ENCODE data around the gene MIER2.

MIER2 gene

DNA sequence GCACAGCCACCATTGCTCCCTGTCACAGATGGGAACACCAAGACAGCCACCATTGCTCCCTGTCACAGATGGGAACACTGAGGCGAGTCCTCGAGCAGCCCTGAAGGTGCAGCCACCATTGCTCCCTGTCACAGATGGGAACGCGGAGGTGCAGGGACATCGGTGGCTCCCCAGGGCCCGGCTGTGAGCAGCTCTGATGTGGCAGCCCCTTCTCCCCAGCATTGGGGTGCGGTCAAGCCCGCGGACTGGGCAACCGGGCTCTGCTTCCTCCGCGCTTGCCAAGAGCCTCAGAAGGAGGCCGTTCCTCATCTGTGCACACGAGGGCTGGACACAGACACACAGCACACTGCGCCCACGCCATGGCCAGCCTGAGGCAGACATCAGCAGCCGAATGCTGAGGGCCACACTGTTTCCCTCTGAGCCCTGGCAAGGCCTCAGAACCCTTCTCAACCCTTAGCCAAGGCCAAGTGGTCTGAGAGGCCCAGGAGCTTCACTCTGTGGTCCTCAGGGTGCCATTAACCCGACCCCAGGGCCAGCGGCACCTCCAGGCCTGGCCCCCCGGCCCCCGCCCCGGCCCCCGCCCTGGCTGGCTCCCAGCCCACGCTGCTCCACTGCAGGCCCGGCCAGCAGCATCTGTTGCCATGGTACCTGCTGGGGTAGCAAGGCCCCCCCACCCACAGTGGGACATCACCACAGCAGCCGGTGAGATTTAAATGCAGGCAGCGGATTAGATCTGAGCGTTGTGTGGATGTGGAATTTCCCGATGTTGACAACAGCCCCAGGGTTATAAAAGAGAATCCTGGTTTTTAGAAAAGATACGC, 46.0 kb upstream of the MIER2 start:
- no peaks in the 10 kb centered on the region for H3K9me3 ChIP-seq (ENCODE audit: control insufficient read depth, insufficient read depth, low read depth, low read length)
- POLR2A ChIA-PET: no interaction called here

DNA sequence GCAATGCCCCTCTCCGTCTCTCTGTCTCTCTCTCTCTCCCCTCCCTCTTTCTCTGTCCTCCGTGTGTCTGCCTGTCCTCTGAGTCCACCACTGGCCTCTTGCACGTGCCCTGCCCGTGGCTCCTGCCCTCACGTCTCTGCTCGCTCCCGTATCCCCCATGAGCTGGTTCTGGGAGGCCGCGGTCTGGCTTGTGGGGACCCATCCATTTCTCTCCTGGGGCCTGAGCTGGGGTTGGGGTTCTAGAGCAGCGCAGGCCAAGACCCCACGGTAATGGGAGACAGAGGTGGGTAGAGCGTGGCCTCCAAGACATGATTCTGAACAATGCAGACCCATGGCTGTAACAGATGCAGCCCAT, 45.3 kb upstream of the MIER2 start:
- POLR2A ChIA-PET: no interaction called here
- CTCF ChIA-PET: no interaction called here
- Histone ChIP-seq H3K4me1 (ENCODE audit: control insufficient read depth, insufficient read depth, low read length) (no peaks in the 10 kb centered on the region), H3K27ac (ENCODE audit: extremely low read depth, low read depth, low read length) (no peak overlapping the region), H3K9me3 (ENCODE audit: control insufficient read depth, insufficient read depth, low read depth, low read length) (no peaks in the 10 kb centered on the region), H3K36me3 (ENCODE audit: control insufficient read depth in 2 of 2, insufficient read depth in 1 of 2, low read length in 2 of 2) (no peaks in the 10 kb centered on the region), H3K4me3 (ENCODE audit: low read depth, low read length) (no peak overlapping the region)
- 0 out of 2 replicates have a peak, but pooled peaks have one; percentile 29 for TF ChIP-seq ZNF623 (tag by site-specific recombination; IDR thresholded peaks at IDR 0.05)
- TF ChIP-seq, protein P1, sequence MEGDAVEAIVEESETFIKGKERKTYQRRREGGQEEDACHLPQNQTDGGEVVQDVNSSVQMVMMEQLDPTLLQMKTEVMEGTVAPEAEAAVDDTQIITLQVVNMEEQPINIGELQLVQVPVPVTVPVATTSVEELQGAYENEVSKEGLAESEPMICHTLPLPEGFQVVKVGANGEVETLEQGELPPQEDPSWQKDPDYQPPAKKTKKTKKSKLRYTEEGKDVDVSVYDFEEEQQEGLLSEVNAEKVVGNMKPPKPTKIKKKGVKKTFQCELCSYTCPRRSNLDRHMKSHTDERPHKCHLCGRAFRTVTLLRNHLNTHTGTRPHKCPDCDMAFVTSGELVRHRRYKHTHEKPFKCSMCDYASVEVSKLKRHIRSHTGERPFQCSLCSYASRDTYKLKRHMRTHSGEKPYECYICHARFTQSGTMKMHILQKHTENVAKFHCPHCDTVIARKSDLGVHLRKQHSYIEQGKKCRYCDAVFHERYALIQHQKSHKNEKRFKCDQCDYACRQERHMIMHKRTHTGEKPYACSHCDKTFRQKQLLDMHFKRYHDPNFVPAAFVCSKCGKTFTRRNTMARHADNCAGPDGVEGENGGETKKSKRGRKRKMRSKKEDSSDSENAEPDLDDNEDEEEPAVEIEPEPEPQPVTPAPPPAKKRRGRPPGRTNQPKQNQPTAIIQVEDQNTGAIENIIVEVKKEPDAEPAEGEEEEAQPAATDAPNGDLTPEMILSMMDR (tag by site-specific recombination; IDR thresholded peaks at IDR 0.05): no peak

More for the DNA sequence above, 46.0 kb upstream of the MIER2 start:
- H3K27ac ChIP-seq (ENCODE audit: extremely low read depth, low read depth, low read length): no peak overlapping the region
- no peak overlapping the region for H3K4me3 ChIP-seq (ENCODE audit: low read depth, low read length)
- TF ChIP-seq REPIN1 (tag by site-specific recombination; IDR thresholded peaks at IDR 0.05; ENCODE audit: low read depth) (no peak), ZNF677 (tag by site-specific recombination; IDR thresholded peaks at IDR 0.05) (no peak), ZNF214 (tag by site-specific recombination; IDR thresholded peaks at IDR 0.05; ENCODE audit: borderline replicate concordance) (no peak), ZNF660 (tag by site-specific recombination; IDR thresholded peaks at IDR 0.05) (no peak), TCF7L2 (IDR thresholded peaks at IDR 0.05; ENCODE audit: borderline replicate concordance, low read depth, low read length) (no peak), ZNF561 (tag by site-specific recombination; IDR thresholded peaks at IDR 0.05; ENCODE audit: borderline replicate concordance) (no peak), KLF9 (tag by site-specific recombination; IDR thresholded peaks at IDR 0.05; ENCODE audit: low read depth) (no peak), ZSCAN23 (tag by site-specific recombination; IDR thresholded peaks at IDR 0.05) (no peak)
- TF ChIP-seq, protein P2, sequence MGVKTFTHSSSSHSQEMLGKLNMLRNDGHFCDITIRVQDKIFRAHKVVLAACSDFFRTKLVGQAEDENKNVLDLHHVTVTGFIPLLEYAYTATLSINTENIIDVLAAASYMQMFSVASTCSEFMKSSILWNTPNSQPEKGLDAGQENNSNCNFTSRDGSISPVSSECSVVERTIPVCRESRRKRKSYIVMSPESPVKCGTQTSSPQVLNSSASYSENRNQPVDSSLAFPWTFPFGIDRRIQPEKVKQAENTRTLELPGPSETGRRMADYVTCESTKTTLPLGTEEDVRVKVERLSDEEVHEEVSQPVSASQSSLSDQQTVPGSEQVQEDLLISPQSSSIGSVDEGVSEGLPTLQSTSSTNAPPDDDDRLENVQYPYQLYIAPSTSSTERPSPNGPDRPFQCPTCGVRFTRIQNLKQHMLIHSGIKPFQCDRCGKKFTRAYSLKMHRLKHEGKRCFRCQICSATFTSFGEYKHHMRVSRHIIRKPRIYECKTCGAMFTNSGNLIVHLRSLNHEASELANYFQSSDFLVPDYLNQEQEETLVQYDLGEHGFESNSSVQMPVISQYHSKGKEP (tag by site-specific recombination; IDR thresholded peaks at IDR 0.05): no peak
- CTCF ChIA-PET: no interaction called here
- H3K4me1 ChIP-seq (ENCODE audit: control insufficient read depth, insufficient read depth, low read length): no peaks in the 10 kb centered on the region
- no peaks in the 10 kb centered on the region for H3K36me3 ChIP-seq (ENCODE audit: control insufficient read depth in 2 of 2, insufficient read depth in 1 of 2, low read length in 2 of 2)

DNA sequence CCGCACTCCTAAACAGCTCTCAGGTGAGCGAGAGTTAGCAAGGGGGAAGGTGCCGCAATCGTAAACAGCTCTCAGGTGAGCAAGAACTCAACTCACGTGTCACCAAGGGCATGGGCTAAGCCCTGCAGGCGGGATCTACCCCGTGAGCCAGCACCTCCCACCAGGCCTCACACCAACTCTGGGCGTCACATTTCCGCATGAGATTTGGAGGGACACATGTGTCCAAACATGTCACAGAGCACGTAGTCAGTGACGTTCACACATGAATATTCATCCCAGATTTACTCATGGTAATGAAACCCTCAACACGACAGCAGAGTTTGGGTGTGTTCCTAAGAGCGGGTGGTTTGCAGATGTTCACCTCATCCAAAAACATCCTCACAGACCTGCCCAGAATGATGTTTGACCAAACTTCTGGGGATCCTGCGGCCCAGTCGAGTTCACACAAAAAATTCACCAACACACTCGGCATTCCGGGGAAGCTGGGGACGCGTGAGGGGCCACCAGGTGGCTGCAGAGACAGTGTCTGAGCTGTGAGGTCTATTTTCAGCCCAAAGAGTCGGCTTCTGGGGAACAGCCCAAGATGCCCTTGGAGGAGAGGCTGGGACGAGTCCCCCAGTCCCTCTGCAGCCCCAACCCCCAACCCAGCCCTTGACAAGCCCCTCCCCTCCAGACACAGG, 44.8 kb upstream of the MIER2 start:
- Histone ChIP-seq H3K4me3 (ENCODE audit: low read depth, low read length) (no peak overlapping the region), H3K27ac (ENCODE audit: extremely low read depth, low read depth, low read length) (no peak overlapping the region), H3K36me3 (ENCODE audit: control insufficient read depth in 2 of 2, insufficient read depth in 1 of 2, low read length in 2 of 2) (no peaks in the 10 kb centered on the region), H3K4me1 (ENCODE audit: control insufficient read depth, insufficient read depth, low read length) (no peaks in the 10 kb centered on the region), H3K9me3 (ENCODE audit: control insufficient read depth, insufficient read depth, low read depth, low read length) (no peaks in the 10 kb centered on the region)
- ChIA-PET CTCF (interaction anchor here (1.1 kb wide), 1 partner anchor 117 kb away, joined by 3 read pairs; no protein-coding TSS in a partner anchor), POLR2A (no interaction called here)
- no peak for TF ChIP-seq OVOL3 (tag by site-specific recombination; IDR thresholded peaks at IDR 0.05)
- TF ChIP-seq ZEB2 (tag by site-specific recombination; IDR thresholded peaks at IDR 0.05): no peak

DNA sequence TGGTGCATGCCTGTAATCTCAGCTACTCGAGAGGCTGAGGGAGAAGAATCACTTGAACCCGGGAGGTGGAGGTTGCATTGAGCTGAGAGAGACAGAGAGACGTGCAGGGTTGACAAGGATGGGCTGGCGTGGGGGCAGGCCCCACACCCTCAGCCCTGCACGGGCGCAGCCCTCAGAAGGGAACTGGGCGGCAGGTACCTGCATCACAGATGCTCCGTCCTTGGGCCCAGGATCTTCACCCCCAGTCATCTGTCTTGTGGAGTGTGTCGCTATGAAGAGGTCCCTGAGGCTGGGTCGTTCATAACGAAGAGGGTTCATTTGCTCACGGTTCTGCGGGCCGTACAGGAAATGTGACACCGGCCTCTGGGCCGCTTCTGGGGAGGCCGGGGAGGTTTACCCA, 44.1 kb upstream of the MIER2 start:
- no peak for TF ChIP-seq ZNF133 (tag by site-specific recombination; IDR thresholded peaks at IDR 0.05)
- Histone ChIP-seq H3K27ac (ENCODE audit: extremely low read depth, low read depth, low read length) (no peak overlapping the region), H3K4me3 (ENCODE audit: low read depth, low read length) (no peak overlapping the region), H3K36me3 (ENCODE audit: control insufficient read depth in 2 of 2, insufficient read depth in 1 of 2, low read length in 2 of 2) (no peaks in the 10 kb centered on the region), H3K4me1 (ENCODE audit: control insufficient read depth, insufficient read depth, low read length) (no peaks in the 10 kb centered on the region), H3K9me3 (ENCODE audit: control insufficient read depth, insufficient read depth, low read depth, low read length) (no peaks in the 10 kb centered on the region)
- ChIA-PET POLR2A (no interaction called here), CTCF (interaction anchor here (1.1 kb wide), 1 partner anchor 118 kb away, joined by 3 read pairs; no protein-coding TSS in a partner anchor)

Data from HEK293 (cell line).